ENCODE measurements around the gene DIP2C. TPM values are rescaled to one million over a fixed set of nuclear protein-coding genes. Genes with fewer than 3 reads are reported as not detected.
"Not testable (repeated sequence)": the region's sequence is repeated elsewhere in the genome, so short reads cannot be mapped to it uniquely, and the experiment has no call there.

The DIP2C gene
- total RNA-seq, 3 donors from 2014 or later, result 0.20 to 0.27 (median 0.26) TPM

- DNase-seq (no peak), ATAC-seq (no peak)
- Mint-ChIP-seq H3K27me3 (ENCODE audit: low read depth) (no peaks in the 10 kb centered on the region), H3K36me3 (ENCODE audit: insufficient read depth) (peaks cover 7% of the 10 kb centered on the region), H3K4me3 (no peak overlapping the region), H3K4me1 (ENCODE audit: low read depth) (peaks cover 5% of the 10 kb centered on the region), H3K9me3 (no peaks in the 10 kb centered on the region)
These were observed 316.5 kb downstream of the DIP2C start for GRCh38 chr10:373015-373414.

- H3K4me3 Mint-ChIP-seq, result no peak overlapping the region
- H3K36me3 Mint-ChIP-seq (ENCODE audit: insufficient read depth), result peaks cover 7% of the 10 kb centered on the region
- H3K27me3 Mint-ChIP-seq (ENCODE audit: low read depth), result no peaks in the 10 kb centered on the region
- H3K4me1 Mint-ChIP-seq (ENCODE audit: low read depth), result peaks cover 3% of the 10 kb centered on the region
- H3K9me3 Mint-ChIP-seq, result no peaks in the 10 kb centered on the region
- DNase-seq, result no peak
- no peak for ATAC-seq
These were observed 316.9 kb downstream of the DIP2C start for GRCh38 chr10:372566-372965.

- ATAC-seq, result no peak
- DNase-seq, result no peak
- Mint-ChIP-seq H3K4me3 (no peak overlapping the region), H3K9me3 (no peaks in the 10 kb centered on the region), H3K36me3 (ENCODE audit: insufficient read depth) (peaks cover 7% of the 10 kb centered on the region), H3K4me1 (ENCODE audit: low read depth) (no peaks in the 10 kb centered on the region), H3K27me3 (ENCODE audit: low read depth) (no peaks in the 10 kb centered on the region)
These were observed 318.0 kb downstream of the DIP2C start for GRCh38 chr10:371515-371914.

GRCh38 chr10:370449-370825, 319.0 kb downstream of the DIP2C start:
- Mint-ChIP-seq H3K27me3 (ENCODE audit: low read depth) (no peaks in the 10 kb centered on the region), H3K36me3 (ENCODE audit: insufficient read depth) (peaks cover 8% of the 10 kb centered on the region), H3K4me3 (no peak overlapping the region), H3K9me3 (no peaks in the 10 kb centered on the region), H3K4me1 (ENCODE audit: low read depth) (no peaks in the 10 kb centered on the region)
- DNase-seq (no peak), ATAC-seq (no peak)

GRCh38 chr10:369684-370448, 319.6 kb downstream of the DIP2C start:
- Mint-ChIP-seq H3K9me3 (no peaks in the 10 kb centered on the region), H3K4me3 (no peak overlapping the region), H3K27me3 (ENCODE audit: low read depth) (no peaks in the 10 kb centered on the region), H3K36me3 (ENCODE audit: insufficient read depth) (peaks cover 5% of the 10 kb centered on the region), H3K4me1 (ENCODE audit: low read depth) (no peaks in the 10 kb centered on the region)
- ATAC-seq (no peak), DNase-seq (no peak)

GRCh38 chr10:369221-369683, 320.2 kb downstream of the DIP2C start:
- no peak for DNase-seq

GRCh38 chr10:368579-369220, 320.8 kb downstream of the DIP2C start:
- ATAC-seq, result no peak
- no peaks in the 10 kb centered on the region for H3K4me1 Mint-ChIP-seq (ENCODE audit: low read depth)
- peaks cover 5% of the 10 kb centered on the region for H3K36me3 Mint-ChIP-seq (ENCODE audit: insufficient read depth)
- no peaks in the 10 kb centered on the region for H3K9me3 Mint-ChIP-seq
- H3K27me3 Mint-ChIP-seq (ENCODE audit: low read depth), result no peaks in the 10 kb centered on the region
- no peak overlapping the region for H3K4me3 Mint-ChIP-seq
- no peak for DNase-seq

More at GRCh38 chr10:369221-369683, 320.2 kb downstream of the DIP2C start:
- Mint-ChIP-seq H3K4me1 (ENCODE audit: low read depth) (no peaks in the 10 kb centered on the region), H3K9me3 (no peaks in the 10 kb centered on the region), H3K4me3 (no peak overlapping the region), H3K36me3 (ENCODE audit: insufficient read depth) (peaks cover 5% of the 10 kb centered on the region), H3K27me3 (ENCODE audit: low read depth) (no peaks in the 10 kb centered on the region)
- ATAC-seq, result no peak

GRCh38 chr10:368107-368506, 321.4 kb downstream of the DIP2C start:
- not testable (repeated sequence) for H3K9me3 Mint-ChIP-seq; H3K4me3 Mint-ChIP-seq; H3K36me3 Mint-ChIP-seq (ENCODE audit: insufficient read depth); H3K27me3 Mint-ChIP-seq (ENCODE audit: low read depth); H3K4me1 Mint-ChIP-seq (ENCODE audit: low read depth); DNase-seq; ATAC-seq

GRCh38 chr10:367636-368035, 321.8 kb downstream of the DIP2C start:
- Mint-ChIP-seq H3K4me1 (ENCODE audit: low read depth) (no peaks in the 10 kb centered on the region), H3K36me3 (ENCODE audit: insufficient read depth) (peaks cover 5% of the 10 kb centered on the region), H3K27me3 (ENCODE audit: low read depth) (no peaks in the 10 kb centered on the region), H3K4me3 (no peak overlapping the region), H3K9me3 (no peaks in the 10 kb centered on the region)
- no peak for ATAC-seq
- no peak for DNase-seq

GRCh38 chr10:366186-366585, 323.3 kb downstream of the DIP2C start:
- H3K4me1 Mint-ChIP-seq (ENCODE audit: low read depth), result no peaks in the 10 kb centered on the region
- H3K27me3 Mint-ChIP-seq (ENCODE audit: low read depth), result no peaks in the 10 kb centered on the region
- no peaks in the 10 kb centered on the region for H3K9me3 Mint-ChIP-seq
- H3K4me3 Mint-ChIP-seq, result no peak overlapping the region
- peaks cover 5% of the 10 kb centered on the region for H3K36me3 Mint-ChIP-seq (ENCODE audit: insufficient read depth)
- ATAC-seq (no peak), DNase-seq (no peak)

GRCh38 chr10:364267-364775, 325.1 kb downstream of the DIP2C start:
- H3K36me3 Mint-ChIP-seq (ENCODE audit: insufficient read depth), result peaks cover 2% of the 10 kb centered on the region
- ATAC-seq (no peak), DNase-seq (no peak)
- no peaks in the 10 kb centered on the region for H3K27me3 Mint-ChIP-seq (ENCODE audit: low read depth)
- H3K9me3 Mint-ChIP-seq, result no peaks in the 10 kb centered on the region
- no peak overlapping the region for H3K4me3 Mint-ChIP-seq
- no peaks in the 10 kb centered on the region for H3K4me1 Mint-ChIP-seq (ENCODE audit: low read depth)

GRCh38 chr10:363152-363551, 326.3 kb downstream of the DIP2C start:
- peaks cover 2% of the 10 kb centered on the region for H3K36me3 Mint-ChIP-seq (ENCODE audit: insufficient read depth)
- H3K4me3 Mint-ChIP-seq, result no peak overlapping the region
- DNase-seq (no peak), ATAC-seq (no peak)
- H3K9me3 Mint-ChIP-seq, result no peaks in the 10 kb centered on the region
- no peaks in the 10 kb centered on the region for H3K4me1 Mint-ChIP-seq (ENCODE audit: low read depth)
- H3K27me3 Mint-ChIP-seq (ENCODE audit: low read depth), result no peaks in the 10 kb centered on the region

GRCh38 chr10:361203-362081, 328.0 kb downstream of the DIP2C start:
- ATAC-seq (no peak), DNase-seq (no peak)
- Mint-ChIP-seq H3K9me3 (no peaks in the 10 kb centered on the region), H3K36me3 (ENCODE audit: insufficient read depth) (peaks cover 4% of the 10 kb centered on the region), H3K4me1 (ENCODE audit: low read depth) (no peaks in the 10 kb centered on the region), H3K27me3 (ENCODE audit: low read depth) (no peaks in the 10 kb centered on the region), H3K4me3 (no peak overlapping the region)

GRCh38 chr10:360653-361052, 328.8 kb downstream of the DIP2C start:
- Mint-ChIP-seq H3K4me1 (ENCODE audit: low read depth) (no peaks in the 10 kb centered on the region), H3K36me3 (ENCODE audit: insufficient read depth) (peaks cover 2% of the 10 kb centered on the region), H3K9me3 (no peaks in the 10 kb centered on the region), H3K27me3 (ENCODE audit: low read depth) (no peaks in the 10 kb centered on the region), H3K4me3 (no peak overlapping the region)
- ATAC-seq (no peak), DNase-seq (no peak)
